Measurements from ENCODE around the gene CMTM7. TPM values are rescaled to one million over a fixed set of nuclear protein-coding genes. Genes with fewer than 3 reads are reported as not detected.
"Not testable (repeated sequence)": the region's sequence is repeated elsewhere in the genome, so short reads cannot be mapped to it uniquely, and the experiment has no call there.

The CMTM7 gene
- polyA plus RNA-seq, 10 donors: 14.3 to 25.4 (median 16.8) TPM

GRCh38 chr3:32435911-32436815 lies 44.5 kb downstream of the CMTM7 start:
- no peak for DNase-seq

- DNase-seq: no peak
Observed at GRCh38 chr3:32436816-32437189, 45.1 kb downstream of the CMTM7 start.

- no peak for DNase-seq
Observed at GRCh38 chr3:32437896-32438295, 46.2 kb downstream of the CMTM7 start.

- DNase-seq: no peak
Observed at GRCh38 chr3:32438596-32439344, 47.1 kb downstream of the CMTM7 start.

- not testable (repeated sequence) for DNase-seq
Observed at GRCh38 chr3:32439421-32439820, 47.8 kb downstream of the CMTM7 start.

GRCh38 chr3:32440611-32441350 lies 49.1 kb downstream of the CMTM7 start:
- no peak for DNase-seq

- DNase-seq: no peak
Observed at GRCh38 chr3:32442766-32443165, 51.1 kb downstream of the CMTM7 start.

- DNase-seq: no peak
Observed at GRCh38 chr3:32443478-32443877, 51.8 kb downstream of the CMTM7 start.

GRCh38 chr3:32447865-32448400 lies 56.3 kb downstream of the CMTM7 start:
- DNase-seq: no peak

- peak in 1 of 3 donors; percentile 40 for DNase-seq
Observed at GRCh38 chr3:32448686-32449474, 57.2 kb downstream of the CMTM7 start.

GRCh38 chr3:32449691-32450090 lies 58.0 kb downstream of the CMTM7 start:
- no peak for DNase-seq

- DNase-seq: no peak
Observed at GRCh38 chr3:32450426-32450825, 58.8 kb downstream of the CMTM7 start.

- no peak for DNase-seq
Observed at GRCh38 chr3:32450992-32451659, 59.5 kb downstream of the CMTM7 start.

- DNase-seq: no peak
Observed at GRCh38 chr3:32452009-32452408, 60.4 kb downstream of the CMTM7 start.

GRCh38 chr3:32453346-32453745 lies 61.7 kb downstream of the CMTM7 start:
- no peak for DNase-seq

- DNase-seq: no peak
Observed at GRCh38 chr3:32454111-32454510, 62.5 kb downstream of the CMTM7 start.

- no peak for DNase-seq
Observed at GRCh38 chr3:32454731-32455608, 63.3 kb downstream of the CMTM7 start.

GRCh38 chr3:32455609-32456428 lies 64.2 kb downstream of the CMTM7 start:
- DNase-seq: no peak
